BJ (cell line): Measurements from ENCODE around the gene VPS8. TPM values are rescaled to one million over a fixed set of nuclear protein-coding genes. Genes with fewer than 3 reads are reported as not detected.

Experiments
- CTCF ChIA-PET: fragments of 350-600 bp; formaldehyde crosslinking; extraction: SDS; loops from one replicate; lab custom pipeline; 2021; ENCODE audit warnings: antibody characterized with exemption, inconsistent platforms; lab: Yijun Ruan, JAX
- POLR2A ChIA-PET: fragments of 300-600 bp; sonication (Branson Sonifier 250); formaldehyde crosslinking; extraction: SDS; loops from one replicate; lab custom pipeline; 2021; ENCODE audit warnings: antibody characterized with exemption; lab: Charles Lee
- DNase-seq: peaks from one replicate; pipeline ENCODE4 v3.0.0-alpha.2; 2011; ENCODE audit warnings: low read depth
- H3K27me3 ChIP-seq: 2 replicates; pipeline ENCODE4 v1.6.0; 2011; ENCODE audit warnings: low read length; ENCODE audit not compliant: control insufficient read depth, insufficient read depth
- H3K36me3 ChIP-seq: 2 replicates; pipeline ENCODE4 v1.5.1; 2011; ENCODE audit warnings: low read length; ENCODE audit not compliant: control insufficient read depth, insufficient read depth
- H3K4me3 ChIP-seq: 2 replicates; pipeline ENCODE4 v1.5.1; 2011; ENCODE audit warnings: low read depth, mild to moderate bottlenecking, control low read depth, low read length
- polyA plus RNA-seq: library from polyadenylated mRNA; depleted of rRNA; stranded (reverse); fragments of >200 nt; gene quantifications from 2 replicates; pipeline ENCODE4 v1.2.3, GENCODE V29; 2011
- TF ChIP-seq, protein P1 (sequence below): IDR thresholded peaks from 2 replicates; pipeline ENCODE4 v1.5.1; 2011; ENCODE audit warnings: low read depth, mild to moderate bottlenecking, control low read depth, inconsistent platforms, low read length, moderate library complexity; ENCODE audit not compliant: insufficient read depth

VPS8 gene
- polyA plus RNA-seq, 1 experiment = 14.3 TPM

DNA sequence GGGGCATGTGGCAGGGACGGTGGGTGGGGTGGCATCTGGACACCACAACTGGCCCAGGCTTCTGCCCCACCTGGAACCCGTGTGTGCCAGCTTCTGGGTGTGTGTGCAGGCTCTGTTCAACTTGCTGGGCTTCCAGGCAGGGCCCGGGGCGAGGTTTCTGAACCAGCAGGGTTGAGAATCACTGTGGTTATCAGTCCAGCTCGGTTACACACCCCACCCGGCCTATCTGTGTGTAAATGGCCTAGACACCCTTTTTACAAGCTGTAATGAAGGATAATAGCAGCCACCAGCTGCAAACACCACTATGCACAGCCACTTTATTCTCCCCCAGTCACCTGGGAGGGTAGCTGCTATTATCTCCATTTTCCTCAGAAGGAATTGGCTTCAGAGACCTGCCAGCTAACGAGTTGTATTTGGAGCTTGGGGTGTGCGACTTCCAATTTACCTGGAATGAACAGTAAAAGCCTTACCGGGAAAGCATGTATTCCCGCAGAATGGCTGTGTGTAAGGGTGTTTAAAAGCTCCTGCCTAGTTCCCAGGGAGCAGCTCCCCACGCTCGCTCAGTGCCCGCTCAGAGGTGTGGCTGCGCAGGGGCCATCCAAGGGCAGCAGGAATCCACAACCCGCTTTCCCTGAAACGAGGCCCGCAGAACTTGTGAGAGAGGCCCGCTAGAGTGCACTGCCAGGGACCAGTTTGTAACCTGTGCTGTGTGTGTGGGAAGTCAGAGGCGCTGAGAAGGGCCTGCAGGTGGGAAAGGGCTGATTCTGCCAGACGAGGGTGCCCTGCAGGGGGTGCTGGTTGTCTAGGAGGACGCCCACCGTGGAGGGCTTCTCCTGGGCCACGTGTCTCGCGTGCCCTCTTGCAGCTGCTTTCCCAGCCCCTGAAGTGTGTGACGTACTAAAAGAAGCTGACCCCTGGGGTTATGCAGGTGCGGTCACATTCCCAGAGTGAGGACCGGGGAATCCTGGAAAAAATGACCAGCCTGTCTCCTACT lies 257.4 kb downstream of the VPS8 start:
- CTCF ChIA-PET = interaction anchor here (0.8 to 1.6 kb wide), 5 partner anchors 15 to 238 kb away, joined by 3 to 5 read pairs (median 3); no protein-coding TSS in a partner anchor

DNA sequence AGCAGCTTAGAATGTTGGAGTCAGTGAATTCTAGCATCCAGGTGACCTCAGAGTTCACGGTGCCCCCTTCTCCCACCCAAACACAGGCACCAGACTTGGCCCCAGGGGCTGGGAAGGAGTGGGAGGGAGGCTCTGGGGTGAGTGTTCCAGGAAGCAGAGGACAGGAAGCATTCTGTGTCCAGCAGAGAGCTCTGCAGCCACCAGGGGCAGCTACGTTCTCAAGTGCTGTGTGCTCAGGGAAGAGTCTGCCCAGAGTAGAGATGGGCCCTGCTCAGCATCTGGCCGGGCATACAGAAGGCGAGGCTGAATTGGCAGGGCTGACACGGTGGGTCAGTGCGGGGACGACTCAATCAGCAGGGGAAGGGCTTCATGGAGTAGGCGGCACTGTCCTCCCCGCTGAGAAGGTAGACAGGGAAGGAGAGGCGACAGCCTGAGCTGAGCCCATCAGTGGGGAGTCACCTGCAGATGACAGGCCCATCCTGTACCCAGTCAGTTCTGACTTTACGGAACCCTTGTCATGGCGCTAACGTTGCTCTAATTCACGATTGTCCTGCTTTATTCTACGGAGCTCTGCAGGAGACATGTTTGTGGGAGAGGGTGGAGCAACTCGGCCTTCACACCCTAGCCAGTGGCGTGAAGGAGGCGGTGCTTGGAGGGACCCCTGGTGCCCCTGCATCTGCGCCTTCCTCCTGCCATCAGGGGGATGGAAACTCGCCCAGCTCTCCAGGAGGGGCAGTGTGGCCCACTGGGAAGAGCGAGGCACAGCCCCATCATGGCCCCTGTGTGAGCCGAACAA lies 258.7 kb downstream of the VPS8 start:
- CTCF ChIA-PET = interaction anchor here (1.0 to 1.9 kb wide), 7 partner anchors 11 to 237 kb away, joined by 3 to 10 read pairs (median 5); no protein-coding TSS in a partner anchor
- POLR2A ChIA-PET = no interaction called here
- Histone ChIP-seq H3K36me3 (no peaks in the 10 kb centered on the region), H3K4me3 (no peak overlapping the region), H3K27me3 (no peaks in the 10 kb centered on the region)
- DNase-seq = no peak
- TF ChIP-seq, protein P1, sequence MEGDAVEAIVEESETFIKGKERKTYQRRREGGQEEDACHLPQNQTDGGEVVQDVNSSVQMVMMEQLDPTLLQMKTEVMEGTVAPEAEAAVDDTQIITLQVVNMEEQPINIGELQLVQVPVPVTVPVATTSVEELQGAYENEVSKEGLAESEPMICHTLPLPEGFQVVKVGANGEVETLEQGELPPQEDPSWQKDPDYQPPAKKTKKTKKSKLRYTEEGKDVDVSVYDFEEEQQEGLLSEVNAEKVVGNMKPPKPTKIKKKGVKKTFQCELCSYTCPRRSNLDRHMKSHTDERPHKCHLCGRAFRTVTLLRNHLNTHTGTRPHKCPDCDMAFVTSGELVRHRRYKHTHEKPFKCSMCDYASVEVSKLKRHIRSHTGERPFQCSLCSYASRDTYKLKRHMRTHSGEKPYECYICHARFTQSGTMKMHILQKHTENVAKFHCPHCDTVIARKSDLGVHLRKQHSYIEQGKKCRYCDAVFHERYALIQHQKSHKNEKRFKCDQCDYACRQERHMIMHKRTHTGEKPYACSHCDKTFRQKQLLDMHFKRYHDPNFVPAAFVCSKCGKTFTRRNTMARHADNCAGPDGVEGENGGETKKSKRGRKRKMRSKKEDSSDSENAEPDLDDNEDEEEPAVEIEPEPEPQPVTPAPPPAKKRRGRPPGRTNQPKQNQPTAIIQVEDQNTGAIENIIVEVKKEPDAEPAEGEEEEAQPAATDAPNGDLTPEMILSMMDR = peak; percentile 66

More for the DNA sequence above, 257.4 kb downstream of the VPS8 start:
- Histone ChIP-seq H3K36me3 (no peaks in the 10 kb centered on the region), H3K4me3 (no peak overlapping the region), H3K27me3 (no peaks in the 10 kb centered on the region)
- TF ChIP-seq, protein P1 = no peak
- POLR2A ChIA-PET = interaction anchor here (0.5 kb wide), 1 partner anchor 10 kb away, joined by 3 read pairs; no protein-coding TSS in a partner anchor
- DNase-seq = no peak

DNA sequence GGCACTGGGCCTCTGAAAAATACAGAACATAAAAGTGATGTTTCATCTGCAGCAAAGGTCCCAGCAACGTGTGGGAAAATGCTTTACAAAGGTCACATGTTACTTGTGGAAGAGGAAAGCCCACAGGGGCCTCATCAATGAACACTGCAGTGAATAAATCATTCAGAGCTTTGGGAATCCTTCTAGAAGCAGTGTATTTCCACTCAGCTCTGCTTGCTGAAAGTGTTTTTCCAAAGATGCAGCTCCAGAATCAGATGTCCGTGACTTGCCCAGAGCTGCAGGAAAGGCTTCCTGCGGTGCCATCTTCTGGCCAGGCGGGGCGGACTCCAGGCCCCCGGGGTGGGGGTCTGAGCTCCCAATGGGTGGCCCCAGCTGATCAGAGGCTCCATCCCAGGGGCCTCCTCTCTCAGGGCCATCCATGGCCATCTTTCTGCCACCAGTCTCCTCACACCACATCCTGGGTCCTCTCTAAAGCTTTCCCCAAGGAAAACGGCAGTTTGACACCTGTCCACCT lies 259.4 kb downstream of the VPS8 start:
- Histone ChIP-seq H3K4me3 (no peak overlapping the region), H3K27me3 (no peaks in the 10 kb centered on the region), H3K36me3 (no peaks in the 10 kb centered on the region)
- POLR2A ChIA-PET = no interaction called here
- DNase-seq = no peak
- CTCF ChIA-PET = interaction anchor here (1.1 to 1.9 kb wide), 5 partner anchors 10 to 108 kb away, joined by 5 to 10 read pairs (median 7); no protein-coding TSS in a partner anchor
- TF ChIP-seq, protein P1 = no peak

DNA sequence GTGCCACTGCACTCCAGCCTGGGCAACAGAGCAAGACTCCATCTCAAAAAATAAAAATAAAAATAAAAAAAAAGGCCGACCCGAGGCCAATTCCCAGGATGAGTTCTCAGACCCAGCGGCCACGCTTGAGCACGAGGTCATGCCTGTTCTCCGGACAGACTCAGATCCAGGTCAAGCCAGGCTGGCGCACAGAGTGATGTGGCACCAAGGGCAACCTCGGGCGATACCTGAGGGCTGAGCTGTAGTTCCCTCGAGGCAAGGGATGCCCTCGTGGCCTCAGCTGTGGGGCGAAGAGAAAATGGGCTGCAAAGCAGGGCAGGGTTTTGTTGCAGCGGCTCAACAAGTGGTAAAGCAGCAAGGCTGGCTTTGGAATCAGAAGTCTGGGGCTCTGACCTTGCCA lies 263.6 kb downstream of the VPS8 start:
- no peak for DNase-seq
- Histone ChIP-seq H3K4me3 (no peak overlapping the region), H3K36me3 (no peaks in the 10 kb centered on the region), H3K27me3 (no peaks in the 10 kb centered on the region)
- ChIA-PET POLR2A (no interaction called here), CTCF (interaction anchor here (1.4 kb wide), 1 partner anchor 9 kb away, joined by 5 read pairs; no protein-coding TSS in a partner anchor)
- TF ChIP-seq, protein P1 = no peak
